ENCODE data around the gene SH3RF3. TPM values are rescaled to one million over a fixed set of nuclear protein-coding genes. Genes with fewer than 3 reads are reported as not detected.
A peak's percentile ranks its signal among the peaks of the same experiment; 100 is the strongest.

The SH3RF3 gene
- total and polyA plus RNA-seq, 9 of the 15 experiments (the other 6 are each of a cell fraction or from before 2014, with no cell fraction given): 0.02 TPM; not detected in 8

GRCh38 chr2:109213646-109214433, 84.8 kb downstream of the SH3RF3 start (continued):
- TF ChIP-seq CBFB (CRISPR knock-in tag; IDR thresholded peaks at IDR 0.05) (peak; percentile 99), ZNF668 (CRISPR knock-in tag; IDR thresholded peaks at IDR 0.05) (no peak), FOXK2 (conservative IDR thresholded peaks at IDR 0.05 in 1 of 2, IDR thresholded peaks at IDR 0.05 in 1 of 2; ENCODE audit: low read depth in 2 of 2) (no peak), SMAD1 (IDR thresholded peaks at IDR 0.05; ENCODE audit: low read depth, low read length, partially characterized antibody) (no peak), DMBX1 (CRISPR knock-in tag; IDR thresholded peaks at IDR 0.05; ENCODE audit: borderline replicate concordance) (no peak), KDM1A (IDR thresholded peaks at IDR 0.05) (peak; percentile 37 to 41; a peak in 1 of 4 replicates), ZNF174 (CRISPR knock-in tag; IDR thresholded peaks at IDR 0.05) (no peak), RFX1 (IDR thresholded peaks at IDR 0.05) (no peak), ZNF282 (CRISPR knock-in tag; IDR thresholded peaks at IDR 0.05) (0 out of 2 replicates have a peak, but pooled peaks have one; percentile 31), SIN3B (IDR thresholded peaks at IDR 0.05; ENCODE audit: low read depth) (no peak), DPF2 (IDR thresholded peaks at IDR 0.05) (peak; percentile 76), RREB1 (CRISPR knock-in tag; IDR thresholded peaks at IDR 0.05) (no peak), ZFP30 (CRISPR knock-in tag; IDR thresholded peaks at IDR 0.05; ENCODE audit: borderline replicate concordance) (no peak)
